HG02678 (cell line): ENCODE data around the gene RASA2.
"Not testable (repeated sequence)": the region's sequence is repeated elsewhere in the genome, so short reads cannot be mapped to it uniquely, and the experiment has no call there.

Experiments
- ATAC-seq: cut with Tn5 transposase; IDR thresholded peaks from one replicate; pipeline ENCODE4 v1.9.1; 2021; ENCODE audit warnings: mild to moderate bottlenecking, moderate library complexity; ENCODE audit not compliant: unreplicated experiment

RASA2 gene

DNA sequence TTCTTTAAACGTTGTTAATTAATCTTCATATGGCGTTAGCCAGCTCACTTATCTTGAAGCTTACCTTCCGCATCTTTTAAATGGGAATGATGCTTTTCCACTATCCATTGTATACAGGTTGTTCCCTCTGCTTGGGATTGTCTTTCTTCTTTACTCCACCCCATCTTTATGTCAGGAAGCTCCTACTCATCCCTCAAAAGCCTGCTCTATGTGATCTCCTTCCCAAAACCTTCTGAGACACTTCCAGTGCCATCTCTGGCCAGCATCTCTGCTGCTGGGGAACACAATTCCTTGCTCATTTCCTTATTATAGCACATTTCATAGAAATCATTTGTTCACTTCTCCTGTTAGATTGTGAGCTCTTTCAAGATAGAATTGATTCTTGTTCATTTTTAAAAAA lies 4.3 kb downstream of the RASA2 start:
- ATAC-seq: no peak

GRCh38 chr3:141491929-141492328 lies 5.1 kb downstream of the RASA2 start:
- no peak for ATAC-seq

- no peak for ATAC-seq
These were observed 6.4 kb downstream of the RASA2 start for GRCh38 chr3:141493184-141493583.

- not testable (repeated sequence) for ATAC-seq
These were observed 10.8 kb downstream of the RASA2 start for GRCh38 chr3:141497589-141497988.

DNA sequence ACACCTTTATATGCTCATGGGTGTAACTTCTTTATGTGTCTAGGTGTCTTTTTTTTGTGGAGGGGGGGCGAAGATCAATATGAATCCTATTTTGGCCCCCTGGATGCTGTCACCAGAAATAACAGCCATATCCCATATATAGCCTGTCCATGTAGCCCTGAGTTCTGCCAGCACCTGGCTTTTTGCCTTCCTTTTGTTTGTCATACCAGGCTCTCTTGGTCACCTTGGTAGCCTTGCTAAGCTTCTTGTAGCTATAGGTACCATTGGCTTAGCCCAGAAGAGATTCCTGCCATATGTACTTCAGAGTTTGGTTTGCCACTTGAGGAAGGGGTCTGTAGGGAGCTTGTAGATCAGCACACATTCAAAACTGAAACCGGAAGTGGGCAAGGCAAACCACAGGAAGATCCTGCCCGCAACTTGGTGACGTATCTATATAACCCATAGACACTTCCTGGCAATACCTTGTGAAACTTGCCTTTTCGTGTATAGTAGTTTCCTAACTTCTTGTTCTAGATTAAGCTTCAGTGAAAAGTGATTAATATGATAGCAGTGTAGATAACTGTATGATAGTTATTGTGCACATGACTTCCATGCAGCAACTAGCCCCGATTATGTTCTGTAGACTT lies 11.9 kb downstream of the RASA2 start:
- peak; percentile 98 for ATAC-seq

DNA sequence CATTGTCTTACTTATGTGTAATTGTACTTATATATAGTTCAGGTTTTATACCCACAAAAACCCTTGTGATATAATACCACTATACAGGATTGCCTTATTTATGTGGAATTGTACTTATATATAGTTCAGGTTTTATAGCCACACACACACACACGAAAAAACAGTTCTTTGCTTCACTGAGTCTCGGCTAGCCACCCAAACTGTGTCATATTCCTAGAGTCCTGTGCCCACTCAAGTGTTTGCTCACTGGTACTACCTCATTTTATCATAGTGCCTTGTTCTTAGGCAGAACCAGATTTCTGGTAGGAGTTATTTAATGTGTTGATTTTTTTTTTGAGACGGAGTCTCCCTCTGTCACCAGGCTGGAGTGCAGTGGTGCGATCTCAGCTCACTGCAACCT lies 12.5 kb downstream of the RASA2 start:
- no peak for ATAC-seq

GRCh38 chr3:141499965-141500364 lies 13.1 kb downstream of the RASA2 start:
- no peak for ATAC-seq

GRCh38 chr3:141500397-141500796 lies 13.6 kb downstream of the RASA2 start:
- ATAC-seq: no peak

GRCh38 chr3:141505166-141505565 lies 18.3 kb downstream of the RASA2 start:
- no peak for ATAC-seq

DNA sequence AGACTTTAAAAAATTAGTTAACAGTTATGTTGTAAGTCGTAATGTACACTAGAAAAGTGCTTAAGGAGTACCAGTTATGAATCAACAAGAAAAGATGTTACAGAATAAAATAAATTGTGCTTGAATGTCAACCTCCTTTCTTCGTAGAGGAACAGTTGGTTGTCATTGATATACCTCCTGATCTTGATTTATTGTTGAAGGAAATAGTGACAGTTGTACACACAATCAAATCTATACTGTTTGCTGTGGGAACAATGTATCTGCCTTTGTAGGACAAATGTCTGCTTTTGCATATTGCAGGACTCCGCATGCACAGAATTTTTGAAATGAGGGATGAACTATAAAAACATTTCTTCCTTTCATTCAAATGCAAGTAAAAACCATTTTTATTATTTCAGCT lies 19.2 kb downstream of the RASA2 start:
- ATAC-seq: no peak

GRCh38 chr3:141507392-141508066 lies 20.7 kb downstream of the RASA2 start:
- ATAC-seq: no peak

DNA sequence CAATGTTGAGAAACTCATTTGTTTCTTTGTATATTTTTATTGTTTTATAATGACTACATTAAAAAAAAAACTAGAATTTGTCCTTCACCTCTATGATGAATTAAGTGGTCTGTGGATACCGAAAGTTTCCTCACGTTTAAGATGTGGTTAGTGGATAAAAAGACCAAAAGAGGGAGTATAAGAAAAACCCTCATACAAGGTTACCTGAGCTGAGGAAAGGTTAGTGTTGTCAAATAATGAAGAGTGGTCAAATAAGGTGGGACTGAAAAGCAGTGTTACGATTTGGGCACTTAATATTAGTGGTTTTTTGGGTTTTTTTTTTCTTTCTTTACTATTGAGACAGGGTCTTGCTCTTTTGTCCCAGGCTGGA lies 21.2 kb downstream of the RASA2 start:
- ATAC-seq: no peak

DNA sequence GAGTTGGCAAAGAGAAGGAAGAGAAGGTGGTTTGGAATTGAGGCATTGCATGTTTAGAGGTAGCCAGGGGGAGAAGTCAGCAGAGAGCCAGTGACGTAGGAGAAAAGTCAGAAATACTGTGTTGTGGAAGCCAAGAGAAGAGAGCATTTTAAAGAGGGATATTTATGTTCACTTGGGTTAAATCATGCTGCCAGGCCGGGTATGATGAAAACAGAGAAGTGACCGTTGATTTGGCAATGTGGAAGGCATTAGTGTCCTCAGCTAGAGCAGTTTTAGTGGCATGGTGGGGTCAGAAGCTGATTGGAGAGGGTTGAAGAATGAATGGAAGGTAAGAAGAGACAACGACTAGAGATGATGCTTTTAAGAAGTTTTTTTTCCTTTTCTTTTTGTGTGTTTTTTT lies 24.5 kb downstream of the RASA2 start:
- ATAC-seq: no peak

GRCh38 chr3:141514382-141514781 lies 27.6 kb downstream of the RASA2 start:
- no peak for ATAC-seq

- ATAC-seq: no peak
These were observed 32.8 kb downstream of the RASA2 start for GRCh38 chr3:141519587-141519986.

GRCh38 chr3:141521781-141522180 lies 35.0 kb downstream of the RASA2 start:
- no peak for ATAC-seq

- ATAC-seq: no peak
These were observed 37.0 kb downstream of the RASA2 start for GRCh38 chr3:141523615-141524375.

DNA sequence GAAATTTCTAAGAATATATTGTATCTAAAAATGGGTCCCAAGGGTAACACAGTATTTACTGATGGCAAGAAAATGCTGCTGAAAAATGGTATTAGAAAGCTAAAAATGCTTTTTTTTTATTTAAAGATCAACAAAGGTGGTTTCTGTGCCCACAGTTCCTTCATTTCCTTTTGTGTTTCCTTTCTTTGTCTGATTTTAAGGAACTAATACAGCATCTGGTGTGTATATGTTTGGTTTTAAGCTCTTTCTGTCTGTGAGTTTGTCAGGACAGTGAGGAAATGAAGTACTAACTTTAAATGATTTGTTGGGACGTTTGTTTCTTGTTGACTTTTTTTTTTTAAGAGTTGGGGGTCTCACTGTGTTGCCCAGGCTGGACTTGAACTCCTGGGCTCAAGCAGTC lies 38.2 kb downstream of the RASA2 start:
- no peak for ATAC-seq

GRCh38 chr3:141525814-141526213 lies 39.0 kb downstream of the RASA2 start:
- ATAC-seq: no peak

- ATAC-seq: no peak
These were observed 39.9 kb downstream of the RASA2 start for GRCh38 chr3:141526709-141527108.

DNA sequence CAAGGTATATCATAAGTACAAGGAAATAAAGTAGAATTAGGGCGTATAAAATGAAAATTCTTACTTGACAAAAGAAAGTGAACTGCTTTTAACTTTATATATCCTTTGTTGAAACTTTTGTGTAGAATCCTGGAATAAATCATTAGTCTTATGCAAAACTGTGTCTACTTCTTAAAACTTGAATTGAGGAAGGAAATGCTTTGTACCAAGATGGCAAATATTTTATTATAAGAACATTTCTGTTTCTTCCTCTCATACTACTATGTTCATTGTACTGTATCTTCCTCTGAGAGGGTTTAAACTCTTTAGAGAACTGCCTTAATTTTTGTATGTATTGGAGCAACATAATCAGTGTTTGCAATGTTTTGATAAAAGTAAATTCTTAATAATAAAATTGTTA lies 42.0 kb downstream of the RASA2 start:
- no peak for ATAC-seq

DNA sequence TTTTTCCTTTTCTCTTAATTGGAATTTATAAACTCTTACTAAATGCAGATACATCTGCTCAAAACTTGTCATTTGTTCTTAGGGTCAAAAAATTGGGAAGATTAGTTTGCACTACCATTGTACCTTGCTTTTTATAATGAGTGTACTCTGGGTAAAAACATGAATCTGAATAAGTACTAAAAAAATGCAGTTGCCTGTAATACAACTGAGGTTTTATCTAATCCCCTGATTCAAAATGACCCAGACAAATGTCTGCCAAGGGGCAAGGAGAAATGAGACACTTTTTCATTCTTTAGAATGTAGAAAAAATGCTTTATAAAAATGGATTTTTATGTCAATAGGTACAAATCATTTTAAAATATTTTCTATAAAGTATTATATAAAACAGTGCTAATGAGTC lies 42.4 kb downstream of the RASA2 start:
- ATAC-seq: no peak
